Ishikawa (cell line): ENCODE data around the gene ZNF577.

Experiments
- CEBPB ChIP-seq: IDR thresholded peaks from 2 replicates; pipeline ENCODE4 v1.6.1; 2012
- CREB1 ChIP-seq: IDR thresholded peaks from 2 replicates; pipeline ENCODE4 v1.6.1; 2012; ENCODE audit warnings: low read depth
- EGR1 ChIP-seq: IDR thresholded peaks from 2 replicates; pipeline ENCODE4 v1.6.1; 2012
- EP300 ChIP-seq: IDR thresholded peaks from 2 replicates; pipeline ENCODE4 v1.6.1; 2012; ENCODE audit warnings: borderline replicate concordance
- FOXM1 ChIP-seq: IDR thresholded peaks from 2 replicates; pipeline ENCODE4 v1.6.1; 2012; ENCODE audit warnings: low read depth, borderline replicate concordance
- NFIC ChIP-seq: IDR thresholded peaks from 2 replicates; pipeline ENCODE4 v1.6.1; 2012
- RAD21 ChIP-seq: IDR thresholded peaks from 2 replicates; pipeline ENCODE4 v1.6.1; 2012; ENCODE audit warnings: low read depth
- REST ChIP-seq: IDR thresholded peaks from 2 replicates; pipeline ENCODE4 v1.6.1; 2012; ENCODE audit warnings: low read depth, mild to moderate bottlenecking
- TAF1 ChIP-seq: IDR thresholded peaks from 2 replicates; pipeline ENCODE4 v1.6.1; 2012; ENCODE audit warnings: low read depth, mild to moderate bottlenecking
- TCF12 ChIP-seq: IDR thresholded peaks from 2 replicates; pipeline ENCODE4 v1.6.1; 2012; ENCODE audit warnings: low read depth
- TEAD4 ChIP-seq: IDR thresholded peaks from 2 replicates; pipeline ENCODE4 v1.6.1; 2012
- YY1 ChIP-seq: IDR thresholded peaks from 2 replicates; pipeline ENCODE4 v1.6.1; 2012; ENCODE audit warnings: low read depth
- ZBTB7A ChIP-seq: IDR thresholded peaks from 2 replicates; pipeline ENCODE4 v1.6.1; 2012; ENCODE audit warnings: low read depth
- TF ChIP-seq, protein P1 (sequence below): IDR thresholded peaks from 2 replicates; pipeline ENCODE4 v1.6.1; 2012
- TF ChIP-seq, protein P2 (sequence below): IDR thresholded peaks from 2 replicates; pipeline ENCODE4 v1.6.1; 2012

The ZNF577 gene

GRCh38 chr19:51887522-51888498 lies at the start of gene ZNF577:
TSS of gene ZNF577 (minus strand) at chr19:51887951. CDS start at chr19:51880382, 7,569 bp downstream.
- TF ChIP-seq CREB1, result peak; percentile 90
- peak; percentile 92 for TF ChIP-seq EGR1
- TF ChIP-seq TCF12, result peak; percentile 75; the same call in 1 of the 2 replicates
- TF ChIP-seq FOXM1, result no peak
- TF ChIP-seq ZBTB7A, result no peak
- peak; percentile 35; the same call in 1 of the 2 replicates for TF ChIP-seq TAF1
- TF ChIP-seq EP300, result no peak; the same call in 1 of the 2 replicates
- no peak for TF ChIP-seq REST
- no peak for TF ChIP-seq RAD21
- TF ChIP-seq, protein P1, sequence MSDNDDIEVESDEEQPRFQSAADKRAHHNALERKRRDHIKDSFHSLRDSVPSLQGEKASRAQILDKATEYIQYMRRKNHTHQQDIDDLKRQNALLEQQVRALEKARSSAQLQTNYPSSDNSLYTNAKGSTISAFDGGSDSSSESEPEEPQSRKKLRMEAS, result no peak; the same call in none of the 2 replicates
- no peak for TF ChIP-seq NFIC
- peak; percentile 72 for TF ChIP-seq CEBPB
- TF ChIP-seq YY1, result peak; percentile 100
- TF ChIP-seq, protein P2, sequence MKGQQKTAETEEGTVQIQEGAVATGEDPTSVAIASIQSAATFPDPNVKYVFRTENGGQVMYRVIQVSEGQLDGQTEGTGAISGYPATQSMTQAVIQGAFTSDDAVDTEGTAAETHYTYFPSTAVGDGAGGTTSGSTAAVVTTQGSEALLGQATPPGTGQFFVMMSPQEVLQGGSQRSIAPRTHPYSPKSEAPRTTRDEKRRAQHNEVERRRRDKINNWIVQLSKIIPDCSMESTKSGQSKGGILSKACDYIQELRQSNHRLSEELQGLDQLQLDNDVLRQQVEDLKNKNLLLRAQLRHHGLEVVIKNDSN, result 0 out of 2 replicates have a peak, but pooled peaks have one; percentile 4
- peak; percentile 39; the same call in 1 of the 2 replicates for TF ChIP-seq TEAD4

- TF ChIP-seq EGR1 (no peak), CREB1 (no peak), CEBPB (no peak), NFIC (no peak), TCF12 (no peak), EP300 (no peak), YY1 (no peak), FOXM1 (no peak), RAD21 (no peak), ZBTB7A (no peak), TEAD4 (no peak), REST (no peak)
- TF ChIP-seq, protein P2, result no peak
- TF ChIP-seq, protein P1, result no peak
Observed at GRCh38 chr19:51931921-51932320, 44.2 kb upstream of the ZNF577 start.

- TF ChIP-seq FOXM1, result no peak
- TF ChIP-seq CEBPB, result no peak
- no peak for TF ChIP-seq EGR1
- TF ChIP-seq TAF1, result no peak
- no peak for TF ChIP-seq RAD21
- no peak for TF ChIP-seq EP300
- no peak for TF ChIP-seq TCF12
- no peak for TF ChIP-seq NFIC
- no peak for TF ChIP-seq REST
- no peak for TF ChIP-seq ZBTB7A
- TF ChIP-seq, protein P2, result no peak
- TF ChIP-seq YY1, result no peak
- no peak for TF ChIP-seq TEAD4
- no peak for TF ChIP-seq CREB1
- TF ChIP-seq, protein P1, result no peak
Observed at GRCh38 chr19:51927859-51928258, 40.1 kb upstream of the ZNF577 start.
